ENCODE results near the gene AATK. TPM values are rescaled to one million over a fixed set of nuclear protein-coding genes. Genes with fewer than 3 reads are reported as not detected.
"Not testable (repeated sequence)": the region's sequence is repeated elsewhere in the genome, so short reads cannot be mapped to it uniquely, and the experiment has no call there.

The AATK gene
- polyA plus RNA-seq, 2 of the 4 experiments (the other 2 are of a cell fraction): 0.26 to 0.37 TPM

GRCh38 chr17:81154961-81155360 is 11.1 kb downstream of the AATK start:
- no peak for FAIRE-seq
- Histone ChIP-seq H3K4me2 (no peak overlapping the region), H3K4me3 (no peak overlapping the region), H3K27ac (no peak overlapping the region), H3K4me1 (no peaks in the 10 kb centered on the region), H3K9me3 (no peaks in the 10 kb centered on the region)
- ATAC-seq: no peak
- POLR2A ChIA-PET: no interaction called here
- TF ChIP-seq JUN (IDR thresholded peaks at IDR 0.05): no peak
- no peak for TF ChIP-seq RARB (CRISPR knock-in tag; IDR thresholded peaks at IDR 0.05)
- no peak for TF ChIP-seq MYC (IDR thresholded peaks at IDR 0.05; ENCODE audit: borderline replicate concordance, low read length)
- no peak for TF ChIP-seq POLR2AphosphoS2 (conservative IDR thresholded peaks at IDR 0.05; ENCODE audit: low read length)
- TF ChIP-seq KDM1A (IDR thresholded peaks at IDR 0.05; ENCODE audit: low read depth): no peak
- no peak for TF ChIP-seq CEBPB (IDR thresholded peaks at IDR 0.05)
- no peak for DNase-seq (ENCODE audit: low read depth in 1 of 2, low spot score in 1 of 2)
- WGBS (ENCODE audit: missing lambda C conversion rate): 83% methylated on average over 18 of the region's 18 CpGs
- CTCF ChIA-PET: interaction anchor here (2.1 to 11.4 kb wide), 2 partner anchors 11 to 18 kb away, joined by 4 to 121 read pairs; no protein-coding TSS in a partner anchor

- H3K4me2 ChIP-seq; H3K4me1 ChIP-seq; FAIRE-seq; ATAC-seq; DNase-seq (ENCODE audit: low read depth in 1 of 2, low spot score in 1 of 2); POLR2A ChIA-PET; H3K9me3 ChIP-seq; H3K4me3 ChIP-seq; H3K27ac ChIP-seq: not testable (repeated sequence)
- CTCF ChIA-PET: interaction anchor here (0.5 to 11.4 kb wide), 4 partner anchors 11 to 71 kb away, joined by 3 to 121 read pairs (median 14); no protein-coding TSS in a partner anchor
- 70% methylated on average over 9 of the region's 9 CpGs for WGBS (ENCODE audit: missing lambda C conversion rate)
These were observed 12.0 kb downstream of the AATK start for GRCh38 chr17:81154016-81154415.

GRCh38 chr17:81153340-81153803 is 12.6 kb downstream of the AATK start:
- Histone ChIP-seq H3K4me3 (no peak overlapping the region), H3K4me1 (no peaks in the 10 kb centered on the region), H3K4me2 (no peak overlapping the region), H3K9me3 (no peaks in the 10 kb centered on the region), H3K27ac (no peak overlapping the region)
- FAIRE-seq (no peak), ATAC-seq (no peak), DNase-seq (ENCODE audit: low read depth in 1 of 2, low spot score in 1 of 2) (no peak)
- TF ChIP-seq BCL3 (IDR thresholded peaks at IDR 0.05) (no peak), EHMT2 (IDR thresholded peaks at IDR 0.05; ENCODE audit: low read depth) (no peak), MYC (IDR thresholded peaks at IDR 0.05; ENCODE audit: borderline replicate concordance, low read length) (no peak)
- WGBS (ENCODE audit: missing lambda C conversion rate): 65% methylated on average over 17 of the region's 17 CpGs
- ChIA-PET CTCF (interaction anchor here (0.5 to 11.4 kb wide), 6 partner anchors 10 to 72 kb away, joined by 3 to 121 read pairs (median 4); no protein-coding TSS in a partner anchor), POLR2A (no interaction called here)

- Histone ChIP-seq H3K9me3 (no peaks in the 10 kb centered on the region), H3K4me3 (no peak overlapping the region), H3K4me2 (no peak overlapping the region), H3K27ac (no peak overlapping the region), H3K4me1 (no peaks in the 10 kb centered on the region)
- TF ChIP-seq HOXB13 (CRISPR knock-in tag; IDR thresholded peaks at IDR 0.05; ENCODE audit: low read depth): no peak
- no peak for TF ChIP-seq MAZ (IDR thresholded peaks at IDR 0.05; ENCODE audit: borderline replicate concordance, low read depth, low read length)
- no peak for TF ChIP-seq PBX3 (IDR thresholded peaks at IDR 0.05)
- TF ChIP-seq RARB (CRISPR knock-in tag; IDR thresholded peaks at IDR 0.05): no peak
- TF ChIP-seq ESRRA (IDR thresholded peaks at IDR 0.05; ENCODE audit: borderline replicate concordance, low read length): no peak
- TF ChIP-seq RAD21 (conservative IDR thresholded peaks at IDR 0.05 in 1 of 2, IDR thresholded peaks at IDR 0.05 in 1 of 2): no peak
- no peak for TF ChIP-seq SREBF2 (IDR thresholded peaks at IDR 0.05)
- TF ChIP-seq USF2 (IDR thresholded peaks at IDR 0.05): no peak
- no peak for TF ChIP-seq POLR2AphosphoS2 (conservative IDR thresholded peaks at IDR 0.05; ENCODE audit: low read length)
- TF ChIP-seq HES2 (IDR thresholded peaks at IDR 0.05): no peak
- no peak for TF ChIP-seq CTCF (IDR thresholded peaks at IDR 0.05)
- TF ChIP-seq TP53 (CRISPR knock-in tag; IDR thresholded peaks at IDR 0.05): no peak
- no peak for TF ChIP-seq MAFK (IDR thresholded peaks at IDR 0.05; ENCODE audit: partially characterized antibody)
- TF ChIP-seq FOXS1 (CRISPR knock-in tag; IDR thresholded peaks at IDR 0.05): no peak
- no peak for TF ChIP-seq CBX8 (IDR thresholded peaks at IDR 0.05)
- TF ChIP-seq CHD2 (IDR thresholded peaks at IDR 0.05; ENCODE audit: low read length, partially characterized antibody): no peak
- no peak for TF ChIP-seq POLR2A (IDR thresholded peaks at IDR 0.05; ENCODE audit: low read length)
- WGBS (ENCODE audit: missing lambda C conversion rate): 62% methylated on average over 8 of the region's 8 CpGs
- FAIRE-seq (no peak), DNase-seq (ENCODE audit: low read depth in 1 of 2, low spot score in 1 of 2) (no peak), ATAC-seq (no peak)
- CTCF ChIA-PET: interaction anchor here (0.9 to 11.4 kb wide), 6 partner anchors 9 to 69 kb away, joined by 3 to 121 read pairs (median 4); no protein-coding TSS in a partner anchor
- POLR2A ChIA-PET: no interaction called here
These were observed 13.7 kb downstream of the AATK start for GRCh38 chr17:81152288-81152828.

All from A549 (cell line).